SK-N-SH (cell line): ENCODE results near the gene ACSS1. TPM values are rescaled to one million over a fixed set of nuclear protein-coding genes. Genes with fewer than 3 reads are reported as not detected.

Source experiments
- CTCF ChIA-PET: fragments of 300-600, 350-600 bp; formaldehyde crosslinking; extraction: SDS; loops from one replicate; lab custom pipeline; 2021; lab: Yijun Ruan, JAX
- POLR2A ChIA-PET: fragments of 350-600 bp; sonication (Branson Sonifier 250); formaldehyde crosslinking; extraction: SDS; loops from one replicate; lab custom pipeline; 2020; ENCODE audit warnings: antibody characterized with exemption, inconsistent platforms; lab: Yijun Ruan, JAX
- DNase-seq: peaks from one replicate; pipeline ENCODE4 v3.0.0; 2012
- H2AFZ ChIP-seq: fragments of 200-600 bp; sonication (generic); 2 replicates; pipeline ENCODE4 v1.8.1; 2016; ENCODE audit warnings: antibody characterized with exemption, mild to moderate bottlenecking, low read depth
- H3F3A ChIP-seq: fragments of 200-600 bp; sonication (generic); replicated peaks from 2 replicates; pipeline ENCODE3; 2016; ENCODE audit warnings: antibody characterized with exemption, mild to moderate bottlenecking; ENCODE audit not compliant: insufficient read depth
- H3K27ac ChIP-seq, 2 experiments: fragments of 200-500 bp in 1 of 2; fragments of 200-600 bp in 1 of 2; sonication (Bioruptor generic) in 1 of 2; sonication (generic), shearing (Covaris generic) in 1 of 2; 2 replicates each; pipeline versions ENCODE4 v1.5.1 to v1.6.1; 2014 to 2016; ENCODE audit warnings: low read depth in 2 of 2, inconsistent platforms in 1 of 2, low read length in 1 of 2, mild to moderate bottlenecking in 1 of 2, mixed read lengths in 1 of 2
- H3K27me3 ChIP-seq: fragments of 200-600 bp; sonication (generic), shearing (Covaris generic); 2 replicates; pipeline ENCODE4 v1.6.1; 2016; ENCODE audit warnings: mixed run types; ENCODE audit not compliant: insufficient read depth
- H3K36me3 ChIP-seq, 2 experiments: fragments of 200-500 bp in 1 of 2; fragments of 200-600 bp in 1 of 2; sonication (Bioruptor generic) in 1 of 2; sonication (generic) in 1 of 2; replicated peaks in 1 of 2; 2 replicates each; pipeline versions ENCODE3 to v1.5.1; 2014 to 2016; ENCODE audit warnings: low read length in 1 of 2, mild to moderate bottlenecking in 1 of 2; ENCODE audit not compliant: insufficient read depth in 2 of 2, control insufficient read depth in 1 of 2
- H3K4me1 ChIP-seq, 2 experiments: fragments of 200-500 bp in 1 of 2; fragments of 200-600 bp in 1 of 2; sonication (Bioruptor generic) in 1 of 2; sonication (generic), shearing (Covaris generic) in 1 of 2; 2 replicates each; pipeline versions ENCODE4 v1.5.1 to v1.6.1; 2014 to 2016; ENCODE audit warnings: low read depth in 1 of 2, low read length in 1 of 2, mixed run types in 1 of 2; ENCODE audit not compliant: insufficient read depth in 2 of 2, control insufficient read depth in 1 of 2
- H3K4me2 ChIP-seq: fragments of 200-600 bp; sonication (generic), shearing (Covaris generic); 2 replicates; pipeline ENCODE4 v1.6.1; 2017; ENCODE audit warnings: mixed run types
- H3K4me3 ChIP-seq, 2 experiments: fragments of 200-500 bp in 1 of 2; fragments of 200-600 bp in 1 of 2; sonication (Bioruptor generic) in 1 of 2; sonication (generic), shearing (Covaris generic) in 1 of 2; 2 replicates each; pipeline versions ENCODE4 v1.5.1 to v1.8.1; 2014 to 2016; ENCODE audit warnings: low read depth in 2 of 2, inconsistent platforms in 1 of 2, low read length in 1 of 2, mild to moderate bottlenecking in 1 of 2, mixed read lengths in 1 of 2, moderate library complexity in 1 of 2
- H3K79me2 ChIP-seq: fragments of 200-600 bp; sonication (generic); 2 replicates; pipeline ENCODE4 v1.8.1; 2017; ENCODE audit warnings: mild to moderate bottlenecking; ENCODE audit not compliant: insufficient read depth
- H3K9ac ChIP-seq: fragments of 200-600 bp; sonication (generic); 2 replicates; pipeline ENCODE4 v1.6.1; 2017; ENCODE audit warnings: mixed run types
- H3K9me2 ChIP-seq: fragments of 200-600 bp; sonication (generic); 2 replicates; pipeline ENCODE4 v1.6.1; 2017; ENCODE audit warnings: mixed run types
- H3K9me3 ChIP-seq: fragments of 200-600 bp; sonication (generic); 2 replicates; pipeline ENCODE4 v1.6.1; 2017; ENCODE audit warnings: mixed run types, mild to moderate bottlenecking, moderate library complexity
- H4K20me1 ChIP-seq: fragments of 200-600 bp; sonication (generic); 2 replicates; pipeline ENCODE4 v1.6.1; 2017; ENCODE audit warnings: mild to moderate bottlenecking, mixed run types; ENCODE audit not compliant: insufficient read depth
- ELF1 ChIP-seq: IDR thresholded peaks from 2 replicates; pipeline ENCODE4 v1.4.0; 2012
- EP300 ChIP-seq, 2 experiments: IDR thresholded peaks; 2 replicates each; pipeline versions ENCODE4 v1.4.0 to v1.6.1; 2012; ENCODE audit warnings: borderline replicate concordance in 1 of 2, low read depth in 1 of 2, low read length in 1 of 2
- EZH2phosphoT487 ChIP-seq: fragments of 200-600 bp; sonication (generic); IDR thresholded peaks from 2 replicates; pipeline ENCODE4 v1.6.1; 2017; ENCODE audit warnings: low read depth, mixed run types, mild to moderate bottlenecking, antibody characterized with exemption, moderate library complexity, borderline replicate concordance
- FOSL2 ChIP-seq: IDR thresholded peaks from 2 replicates; pipeline ENCODE4 v1.4.0; 2012; ENCODE audit warnings: low read depth, mild to moderate bottlenecking, moderate library complexity, borderline replicate concordance
- FOXM1 ChIP-seq: IDR thresholded peaks from 2 replicates; pipeline ENCODE4 v1.4.0; 2012; ENCODE audit warnings: low read depth, mild to moderate bottlenecking
- GATA2 ChIP-seq: sonication (generic); formaldehyde crosslinking; IDR thresholded peaks from 2 replicates; pipeline ENCODE4 v1.5.0; 2020; ENCODE audit warnings: mild to moderate bottlenecking, missing genetic modification reagents
- JUND ChIP-seq: IDR thresholded peaks from 2 replicates; pipeline ENCODE4 v1.4.0; 2012
- MAX ChIP-seq: IDR thresholded peaks from 2 replicates; pipeline ENCODE4 v1.4.0; 2012; ENCODE audit warnings: low read depth
- MXI1 ChIP-seq: IDR thresholded peaks from 2 replicates; pipeline ENCODE4 v1.6.1; 2012; ENCODE audit warnings: mild to moderate bottlenecking, low read depth, low read length, improper control_type of control experiment
- NRF1 ChIP-seq: IDR thresholded peaks from 2 replicates; pipeline ENCODE4 v1.6.1; 2012; ENCODE audit warnings: low read depth, mild to moderate bottlenecking, low read length
- PBX3 ChIP-seq: IDR thresholded peaks from 2 replicates; pipeline ENCODE4; 2012
- RAD21 ChIP-seq: IDR thresholded peaks from 2 replicates; pipeline ENCODE4 v1.6.1; 2012; ENCODE audit warnings: mild to moderate bottlenecking, low read length
- RCOR1 ChIP-seq: fragments of 150-350 bp; IDR thresholded peaks from 2 replicates; pipeline ENCODE4 v1.6.1; 2017; ENCODE audit warnings: antibody characterized with exemption, low read length
- RFX5 ChIP-seq: IDR thresholded peaks from 2 replicates; pipeline ENCODE4 v1.6.1; 2012; ENCODE audit warnings: mild to moderate bottlenecking, improper control_type of control experiment, low read length
- RXRA ChIP-seq: IDR thresholded peaks from 2 replicates; pipeline ENCODE4 v1.4.0; 2012; ENCODE audit warnings: low read depth, mild to moderate bottlenecking, borderline replicate concordance
- SMC3 ChIP-seq: IDR thresholded peaks from 2 replicates; pipeline ENCODE4 v1.6.1; 2012; ENCODE audit warnings: low read depth, low read length, improper control_type of control experiment
- TAF1 ChIP-seq: IDR thresholded peaks from 2 replicates; pipeline ENCODE4 v1.6.1; 2012; ENCODE audit warnings: low read depth, mild to moderate bottlenecking, low read length, moderate library complexity, borderline replicate concordance
- USF1 ChIP-seq: IDR thresholded peaks from 2 replicates; pipeline ENCODE4 v1.4.0; 2012; ENCODE audit warnings: low read depth, borderline replicate concordance
- YY1 ChIP-seq: IDR thresholded peaks from 2 replicates; pipeline ENCODE4 v1.4.0; 2012; ENCODE audit warnings: low read depth, mild to moderate bottlenecking
- WGBS: methylation state at CpG from one replicate; pipeline ENCODE4 v1.1.6; 2017; ENCODE audit warnings: low lambda C conversion rate; 5-methylcytosine and 5-hydroxymethylcytosine counted together
- polyA plus RNA-seq, 3 experiments: library from polyadenylated mRNA; depleted of rRNA; stranded (reverse); fragments of >200 nt; gene quantifications; 2 replicates each; pipeline ENCODE4 v1.2.3, GENCODE V29; 2012
- TF ChIP-seq, protein P1 (sequence below): fragments of 150-350 bp; IDR thresholded peaks from 2 replicates; pipeline ENCODE4 v1.6.1; 2017; ENCODE audit warnings: antibody characterized with exemption, low read length, low read depth, borderline replicate concordance

Gene ACSS1
- polyA plus RNA-seq, 1 of the 3 experiments (the other 2 are of a cell fraction) = 2.0 TPM

DNA sequence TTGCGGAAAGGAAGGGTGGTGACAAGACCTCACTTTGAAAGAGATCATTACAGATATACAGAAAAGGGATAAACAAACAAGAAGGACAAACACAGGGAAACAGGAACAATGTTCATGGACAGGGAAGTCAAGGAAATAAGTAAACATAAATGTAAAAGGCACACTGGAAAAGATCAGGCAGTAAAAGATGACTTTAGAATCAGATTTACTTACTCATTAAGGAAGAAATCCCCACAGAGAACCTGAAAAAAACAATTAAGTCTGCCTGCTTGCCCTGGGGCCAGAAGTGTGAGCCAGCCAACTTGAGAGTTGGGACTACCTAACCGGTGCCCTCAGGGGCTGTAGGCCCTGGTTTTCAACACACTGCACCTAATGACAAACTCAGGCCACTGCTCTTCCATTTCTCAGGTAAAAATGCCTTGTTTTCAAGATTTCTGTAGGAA, 67.1 kb downstream of the ACSS1 start:
- H3K79me2 ChIP-seq = peaks cover 57% of the 10 kb centered on the region
- H4K20me1 ChIP-seq = no peaks in the 10 kb centered on the region
- no peak for DNase-seq
- H3K9me2 ChIP-seq = no peaks in the 10 kb centered on the region
- no peaks in the 10 kb centered on the region for H3K27me3 ChIP-seq
- CTCF ChIA-PET = no interaction called here
- H2AFZ ChIP-seq = no peak overlapping the region
- H3F3A ChIP-seq = peaks cover 11% of the 10 kb centered on the region
- H3K4me2 ChIP-seq = peak overlapping the region; percentile 95
- H3K9me3 ChIP-seq = no peaks in the 10 kb centered on the region
- TF ChIP-seq RCOR1 (no peak), NRF1 (no peak), PBX3 (no peak), FOXM1 (no peak), RFX5 (no peak), USF1 (no peak), MAX (no peak), GATA2 (CRISPR knock-in tag) (no peak), SMC3 (no peak), TAF1 (no peak), FOSL2 (no peak)
- TF ChIP-seq, all 33 proteins: peak for 0
- Histone ChIP-seq H3K36me3 (peaks cover 0 to 3% of the 10 kb centered on the region in 2 experiments), H3K9ac (no peak overlapping the region), H3K27ac (no peak overlapping the region), H3K4me3 (peak overlapping the region; percentile 91 to 95; a peak in 3 of 4 replicates), H3K4me1 (peaks cover 14 to 20% of the 10 kb centered on the region in 2 experiments; a peak in 3 of 4 replicates)
- POLR2A ChIA-PET = no interaction called here
- WGBS = 64% methylated on average over 2 of the region's 2 CpGs

DNA sequence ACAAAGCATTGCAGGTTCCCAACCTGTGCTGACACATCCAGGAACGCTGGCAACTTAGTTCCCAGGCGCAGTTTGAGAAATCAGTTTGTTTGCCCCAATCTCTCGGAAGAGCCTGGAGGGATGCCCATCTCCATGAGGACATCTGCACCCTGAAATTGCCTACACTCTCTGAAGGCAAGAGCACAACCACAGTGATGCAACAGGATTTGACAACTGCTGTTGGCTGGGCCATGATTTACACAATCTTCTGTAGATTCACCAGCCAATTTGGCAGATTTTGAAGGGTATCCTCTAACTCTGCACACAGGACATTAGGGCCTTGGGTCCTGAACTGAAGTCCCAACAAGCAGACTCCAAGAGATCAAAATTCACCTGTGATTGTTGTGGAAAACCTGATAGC, 68.8 kb downstream of the ACSS1 start:
- Histone ChIP-seq H2AFZ (no peak overlapping the region), H3K9me2 (no peaks in the 10 kb centered on the region), H3K27ac (no peak overlapping the region), H4K20me1 (no peaks in the 10 kb centered on the region), H3K79me2 (peaks cover 67% of the 10 kb centered on the region), H3K9ac (no peak overlapping the region), H3K4me1 (peaks cover 10 to 14% of the 10 kb centered on the region in 2 experiments; a peak in 3 of 4 replicates), H3F3A (peaks cover 8% of the 10 kb centered on the region), H3K4me3 (no peak overlapping the region), H3K36me3 (peaks cover 0 to 3% of the 10 kb centered on the region in 2 experiments), H3K27me3 (no peaks in the 10 kb centered on the region), H3K4me2 (no peak overlapping the region), H3K9me3 (no peaks in the 10 kb centered on the region)
- TF ChIP-seq RAD21 (no peak), USF1 (no peak), RXRA (no peak), RFX5 (no peak), EZH2phosphoT487 (no peak), MXI1 (no peak), EP300 (IDR thresholded peaks at IDR 0.05; ENCODE audit: borderline replicate concordance in 1 of 2, low read depth in 1 of 2, low read length in 1 of 2) (no peak), GATA2 (CRISPR knock-in tag) (no peak), FOSL2 (no peak), NRF1 (no peak), ELF1 (no peak), SMC3 (no peak), RCOR1 (no peak), JUND (no peak), YY1 (no peak)
- TF ChIP-seq, protein P1, sequence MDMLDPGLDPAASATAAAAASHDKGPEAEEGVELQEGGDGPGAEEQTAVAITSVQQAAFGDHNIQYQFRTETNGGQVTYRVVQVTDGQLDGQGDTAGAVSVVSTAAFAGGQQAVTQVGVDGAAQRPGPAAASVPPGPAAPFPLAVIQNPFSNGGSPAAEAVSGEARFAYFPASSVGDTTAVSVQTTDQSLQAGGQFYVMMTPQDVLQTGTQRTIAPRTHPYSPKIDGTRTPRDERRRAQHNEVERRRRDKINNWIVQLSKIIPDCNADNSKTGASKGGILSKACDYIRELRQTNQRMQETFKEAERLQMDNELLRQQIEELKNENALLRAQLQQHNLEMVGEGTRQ = no peak
- DNase-seq = no peak
- 100% methylated on average over 3 of the region's 3 CpGs for WGBS
- ChIA-PET CTCF (interaction anchor here (0.6 kb wide), 1 partner anchor 870 kb away, joined by 3 read pairs; no protein-coding TSS in a partner anchor), POLR2A (no interaction called here)
